Transverse colon (tissue), 4 donors: ENCODE data around the gene FAM43A. TPM values are rescaled to one million over a fixed set of nuclear protein-coding genes. Genes with fewer than 3 reads are reported as not detected.

Experiments used
- DNase-seq: peaks from one replicate; pipeline ENCODE4 v3.0.0-alpha.2; 2019
- H3K27ac ChIP-seq, 4 donors: fragments of 200-600 bp; sonication (generic); 2 replicates each; pipeline ENCODE4 v1.5.1; 2016 to 2018; ENCODE audit warnings: inconsistent platforms in 4 of 4
- H3K27me3 ChIP-seq: fragments of 200-600 bp; sonication (generic); 2 replicates; pipeline ENCODE4 v1.5.1; 2017; ENCODE audit warnings: inconsistent platforms
- H3K36me3 ChIP-seq, 4 donors: fragments of 200-600 bp; sonication (generic); 2 replicates each; pipeline ENCODE4 v1.5.1; 2017 to 2019; ENCODE audit warnings: inconsistent platforms in 4 of 4
- H3K4me1 ChIP-seq, 4 donors: fragments of 200-600 bp; sonication (generic); 2 replicates each; pipeline ENCODE4 v1.5.1; 2017 to 2020; ENCODE audit warnings: inconsistent platforms in 4 of 4
- H3K4me3 ChIP-seq, 4 donors: fragments of 200-600 bp; sonication (generic); 1 replicate in 1 of 4; 2 replicates in 3 of 4; pipeline versions ENCODE4 v1.5.1 to v1.6.1; 2017 to 2019; ENCODE audit warnings: inconsistent platforms in 4 of 4
- H3K9me3 ChIP-seq, 2 donors: fragments of 200-600 bp; sonication (generic); 2 replicates each; pipeline ENCODE4 v1.5.1; 2017 to 2019; ENCODE audit warnings: inconsistent platforms in 2 of 2
- EP300 ChIP-seq: sonication (generic); formaldehyde crosslinking; IDR thresholded peaks from one replicate; pipeline ENCODE4 v1.6.1; 2017; ENCODE audit warnings: antibody characterized with exemption, low read depth
- POLR2A ChIP-seq: fragments of 450-650 bp; IDR thresholded peaks from one replicate; pipeline ENCODE4 v1.6.1; 2016; ENCODE audit warnings: antibody characterized with exemption, mild to moderate bottlenecking, moderate library complexity
- POLR2AphosphoS5 ChIP-seq, 3 donors: sonication (generic); formaldehyde crosslinking; IDR thresholded peaks; one replicate each; pipeline ENCODE4 v1.6.1; 2016; ENCODE audit warnings: antibody characterized with exemption in 3 of 3
- WGBS, 2 donors: methylation state at CpG; one replicate each; pipeline ENCODE4 v1.1.5; 2018; ENCODE audit warnings: low coverage in 1 of 2; 5-methylcytosine and 5-hydroxymethylcytosine counted together
- in situ Hi-C, 4 donors: fragments of 200-750 bp; cut with MboI; loops; one replicate each; pipeline versions ENCODE4 v1.15.0 to v1.15.1; 2017; ENCODE audit warnings: low sequenced_read_pairs in 3 of 4, low pct_ligation_motif_present in 1 of 4, low pct_unique_long_range_greater_than_20kb in 1 of 4
- intact Hi-C: fragments of 100-400 bp; cut with DNase I; formaldehyde crosslinking; loops from one replicate; pipeline ENCODE4 v1.15.1; 2023; ENCODE audit warnings: low total_unique reads
- total RNA-seq, 4 donors: library from RNA; depleted of rRNA; stranded (reverse); fragments of >200 nt; gene quantifications; one replicate each; pipeline ENCODE4 v1.1.0, GENCODE V29; 2016
- TF ChIP-seq, protein P1 (sequence below), 5 experiments: fragments of 200-600 bp in 3 of 5; fragments of 450-650 bp in 2 of 5; sonication (generic) in 3 of 5; IDR thresholded peaks; 1 replicate in 2 of 5; 2 replicates in 3 of 5; pipeline ENCODE4 v1.5.1; 2016 to 2017; ENCODE audit warnings: antibody characterized with exemption in 5 of 5, inconsistent platforms in 3 of 5, mild to moderate bottlenecking in 2 of 5, moderate library complexity in 1 of 5

Gene FAM43A
- total RNA-seq, 4 donors from 2014 or later = 31.2 to 111 (median 95.9) TPM

DNA sequence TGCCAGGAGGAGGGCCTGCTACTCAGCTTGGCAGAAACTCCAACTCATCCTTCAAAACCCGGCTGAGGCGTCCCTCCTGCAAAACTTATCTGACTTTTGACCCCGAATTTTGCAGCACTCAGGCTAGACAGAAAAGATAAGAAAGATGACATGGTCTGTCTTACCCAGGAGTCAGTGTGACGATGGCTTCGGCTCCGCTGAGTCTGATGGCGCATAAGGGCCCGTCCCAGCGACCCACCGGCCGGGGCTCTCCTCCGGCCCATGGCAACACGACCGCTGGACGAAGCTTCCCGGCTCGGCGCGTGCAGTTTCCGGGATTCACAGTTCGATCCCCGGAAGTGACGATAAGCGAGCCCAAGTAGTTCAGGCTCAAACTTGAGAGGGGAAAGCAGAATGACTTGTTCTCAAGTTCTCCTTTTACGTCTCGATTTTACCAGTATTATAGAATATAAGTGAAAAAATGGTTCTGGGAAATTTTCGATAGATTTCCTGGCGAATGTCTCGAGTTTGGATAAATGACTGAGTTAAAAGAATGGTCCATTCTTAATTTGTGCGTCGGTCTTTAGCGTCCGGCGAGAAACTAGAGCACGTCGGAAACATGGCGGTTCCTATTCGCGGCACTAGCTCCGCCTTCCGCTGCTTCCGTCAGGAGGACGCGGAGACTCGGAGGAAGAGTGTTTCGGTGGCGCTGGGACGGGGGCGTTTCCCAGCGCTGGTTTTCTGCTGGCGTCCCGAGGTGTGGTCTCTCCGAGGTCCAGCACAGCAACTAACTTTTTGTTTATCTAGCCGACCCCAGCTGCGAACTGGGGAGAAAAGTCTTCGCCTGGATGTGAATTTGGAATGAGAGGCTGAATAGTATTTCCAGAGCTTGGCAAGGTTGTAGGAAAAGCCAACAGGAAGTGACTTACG is 13.5 kb upstream of the FAM43A start, which contains the start of gene LSG1:
Gene LSG1, minus strand, starts transcription at position 292 of the 909 bp plus-strand sequence. Its CDS starts 29 bp downstream, at position 263.
- in situ Hi-C loops = loop anchor here in 3 of 4 donors (10.0 to 25.0 kb wide), 4 partner anchors 443 to 865 kb away; partner anchors contain the start of gene PPP1R2 (in 1 of the 3)
- Histone ChIP-seq H3K9me3 (no peaks in the 10 kb centered on the region), H3K4me3 (peak within 1 kb of the TSS; percentile 62 to 87 (median 69)), H3K4me1 (peaks cover 13 to 23% (median 14%) of the 10 kb centered on the region in 4 donors), H3K27ac (peak within 1 kb of the TSS; percentile 84 to 92 (median 90)), H3K36me3 (no peaks in the 10 kb centered on the region), H3K27me3 (peaks cover 3% of the 10 kb centered on the region)
- TF ChIP-seq POLR2AphosphoS5 (IDR thresholded peaks at IDR 0.05) (peak; percentile 52 to 86 (median 68)), POLR2A (peak; percentile 51), EP300 (no peak)
- TF ChIP-seq, protein P1, sequence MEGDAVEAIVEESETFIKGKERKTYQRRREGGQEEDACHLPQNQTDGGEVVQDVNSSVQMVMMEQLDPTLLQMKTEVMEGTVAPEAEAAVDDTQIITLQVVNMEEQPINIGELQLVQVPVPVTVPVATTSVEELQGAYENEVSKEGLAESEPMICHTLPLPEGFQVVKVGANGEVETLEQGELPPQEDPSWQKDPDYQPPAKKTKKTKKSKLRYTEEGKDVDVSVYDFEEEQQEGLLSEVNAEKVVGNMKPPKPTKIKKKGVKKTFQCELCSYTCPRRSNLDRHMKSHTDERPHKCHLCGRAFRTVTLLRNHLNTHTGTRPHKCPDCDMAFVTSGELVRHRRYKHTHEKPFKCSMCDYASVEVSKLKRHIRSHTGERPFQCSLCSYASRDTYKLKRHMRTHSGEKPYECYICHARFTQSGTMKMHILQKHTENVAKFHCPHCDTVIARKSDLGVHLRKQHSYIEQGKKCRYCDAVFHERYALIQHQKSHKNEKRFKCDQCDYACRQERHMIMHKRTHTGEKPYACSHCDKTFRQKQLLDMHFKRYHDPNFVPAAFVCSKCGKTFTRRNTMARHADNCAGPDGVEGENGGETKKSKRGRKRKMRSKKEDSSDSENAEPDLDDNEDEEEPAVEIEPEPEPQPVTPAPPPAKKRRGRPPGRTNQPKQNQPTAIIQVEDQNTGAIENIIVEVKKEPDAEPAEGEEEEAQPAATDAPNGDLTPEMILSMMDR (IDR thresholded peaks at IDR 0.05) = no peak
- 0% methylated on average over 17 to 57 of the region's 57 CpGs for WGBS, 2 donors
- intact Hi-C loops = no loop called here
- peak; percentile 94 for DNase-seq

DNA sequence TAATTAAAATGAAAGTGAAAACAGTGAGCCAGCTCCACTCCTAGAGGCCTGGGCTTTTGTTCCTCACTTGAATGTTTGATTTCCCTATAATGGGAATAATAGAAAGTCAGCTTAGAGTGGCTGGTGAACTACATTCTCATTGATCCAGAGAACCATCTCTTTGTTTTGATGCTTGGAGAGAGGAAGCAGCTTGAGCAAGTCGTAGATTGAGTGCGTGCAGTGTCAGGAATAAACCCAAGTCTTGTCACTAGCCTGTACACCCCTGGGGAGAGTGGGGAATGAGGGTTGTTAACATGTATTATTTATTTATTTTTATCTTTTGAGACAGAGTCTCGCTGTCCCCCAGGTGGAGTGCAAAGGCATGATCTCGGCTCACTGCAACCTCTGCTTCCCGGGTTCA is 12.8 kb upstream of the FAM43A start:
- intact Hi-C loops = no loop called here
- Histone ChIP-seq H3K9me3 (no peaks in the 10 kb centered on the region), H3K36me3 (no peaks in the 10 kb centered on the region), H3K4me3 (peak overlapping the region; percentile 39 to 87 (median 69)), H3K27ac (peak overlapping the region; percentile 84 to 92 (median 90)), H3K4me1 (peaks cover 13 to 23% (median 14%) of the 10 kb centered on the region in 4 donors), H3K27me3 (peaks cover 3% of the 10 kb centered on the region)
- no peak for DNase-seq
- TF ChIP-seq POLR2AphosphoS5 (IDR thresholded peaks at IDR 0.05) = no peak
- TF ChIP-seq, protein P1 (IDR thresholded peaks at IDR 0.05) = no peak
- no peak for TF ChIP-seq POLR2A
- TF ChIP-seq EP300 = no peak
- WGBS, 2 donors = 0 to 28% methylated on average over 2 to 5 of the region's 5 CpGs
- in situ Hi-C loops = loop anchor here in 3 of 4 donors (10.0 to 25.0 kb wide), 4 partner anchors 442 to 864 kb away; partner anchors contain the start of gene PPP1R2 (in 1 of the 3)

DNA sequence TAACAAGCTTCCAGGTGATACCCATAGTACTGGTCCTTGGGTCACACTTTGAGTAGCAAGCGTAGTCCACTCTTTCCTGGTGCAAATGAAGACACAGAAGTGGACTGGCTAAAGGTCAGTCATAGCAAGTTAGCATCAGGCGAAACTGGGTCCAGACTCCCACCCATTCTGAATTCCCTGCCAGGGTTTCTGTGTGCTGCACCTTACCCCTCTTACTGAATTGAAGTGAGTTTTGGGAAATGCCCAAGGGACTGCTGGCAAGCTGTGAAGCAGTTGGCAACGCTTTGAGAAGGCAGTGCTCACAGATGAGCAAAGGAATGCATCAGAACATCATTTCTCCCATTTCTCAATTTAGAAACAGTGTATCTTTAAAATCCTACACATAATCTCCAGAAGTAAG is 11.9 kb upstream of the FAM43A start:
- 80 to 83% methylated on average over 1 to 3 of the region's 3 CpGs for WGBS, 2 donors
- Histone ChIP-seq H3K9me3 (no peaks in the 10 kb centered on the region), H3K27ac (no peak overlapping the region), H3K36me3 (no peaks in the 10 kb centered on the region), H3K27me3 (peaks cover 3% of the 10 kb centered on the region), H3K4me3 (no peak overlapping the region), H3K4me1 (peaks cover 13 to 23% (median 14%) of the 10 kb centered on the region in 4 donors)
- in situ Hi-C loops (loop anchor here in 3 of 4 donors (10.0 to 25.0 kb wide), 4 partner anchors 441 to 864 kb away; partner anchors contain the start of gene PPP1R2 (in 1 of the 3)), intact Hi-C loops (no loop called here)
- no peak for DNase-seq
- TF ChIP-seq, protein P1 (IDR thresholded peaks at IDR 0.05) = no peak

DNA sequence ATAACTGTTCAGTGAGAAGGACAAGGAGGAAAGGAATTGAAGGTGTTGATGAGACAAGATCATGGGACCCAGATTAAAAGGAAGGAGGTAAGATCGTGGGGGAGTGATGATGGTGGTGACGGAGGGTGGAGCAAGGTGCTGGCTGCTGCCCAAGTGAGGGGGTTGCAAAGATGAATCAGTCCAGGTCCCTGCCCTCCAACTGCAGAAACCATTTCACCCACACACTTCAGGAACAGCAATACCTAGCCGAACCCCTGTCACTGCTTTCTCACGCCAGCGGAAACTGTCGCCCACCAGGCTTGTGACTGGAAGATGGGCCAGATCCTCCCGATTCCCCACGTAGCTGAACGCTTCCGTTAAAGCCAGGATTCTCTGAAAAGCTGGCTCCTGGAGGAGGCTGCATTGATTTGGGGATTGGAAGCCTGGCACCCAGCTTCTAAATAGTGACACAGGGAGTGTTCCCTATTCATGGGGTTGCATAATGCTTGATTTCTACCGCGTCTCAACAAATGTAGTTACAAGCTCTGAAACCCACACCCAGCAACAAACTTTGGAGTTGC is 10.5 kb upstream of the FAM43A start:
- peaks cover 3% of the 10 kb centered on the region for H3K27me3 ChIP-seq
- intact Hi-C loops = no loop called here
- DNase-seq = no peak
- no peak overlapping the region for H3K27ac ChIP-seq
- 59 to 71% methylated on average over 6 to 12 of the region's 12 CpGs for WGBS, 2 donors
- no peak overlapping the region for H3K4me3 ChIP-seq
- H3K36me3 ChIP-seq = no peaks in the 10 kb centered on the region
- TF ChIP-seq POLR2A = no peak
- TF ChIP-seq POLR2AphosphoS5 (IDR thresholded peaks at IDR 0.05) = no peak
- TF ChIP-seq EP300 = no peak
- TF ChIP-seq, protein P1 (IDR thresholded peaks at IDR 0.05) = no peak
- H3K9me3 ChIP-seq = no peaks in the 10 kb centered on the region
- peaks cover 12 to 18% (median 14%) of the 10 kb centered on the region in 4 donors for H3K4me1 ChIP-seq
- in situ Hi-C loops = loop anchor here (10.0 to 25.0 kb wide), 6 partner anchors 287 to 862 kb away; partner anchors contain the start of gene PPP1R2 (in 2 of the 4)
